Measurements from ENCODE around the gene TOR2A. TPM values are rescaled to one million over a fixed set of nuclear protein-coding genes. Genes with fewer than 3 reads are reported as not detected.

Gene TOR2A
- polyA plus RNA-seq, 3 donors: 57.4 to 63.8 (median 60.0) TPM

GRCh38 chr9:127711226-127711701, 23.8 kb downstream of the TOR2A start:
- intact Hi-C loops (cut with micrococcal nuclease): no loop called here

GRCh38 chr9:127710204-127710783, 24.8 kb downstream of the TOR2A start:
- no peak overlapping the region for H3K4me3 ChIP-seq (replicated peaks in 1 of 3; ENCODE audit: low read depth in 2 of 3, low read length in 3 of 3)
- intact Hi-C loops (cut with micrococcal nuclease): no loop called here

More at GRCh38 chr9:127711226-127711701, 23.8 kb downstream of the TOR2A start:
- Histone ChIP-seq H3K79me2 (ENCODE audit: insufficient read depth, low read length) (no peaks in the 10 kb centered on the region), H2AFZ (ENCODE audit: insufficient read depth, low read depth, low read length, poor library complexity, severe bottlenecking) (no peak overlapping the region), H3K9me3 (replicated peaks in 1 of 2; ENCODE audit: control insufficient read depth in 1 of 2, insufficient read depth in 1 of 2, low read length in 2 of 2) (peaks cover 0 to 2% of the 10 kb centered on the region in 2 donors), H3K4me2 (replicated peaks; ENCODE audit: extremely low read depth, low read length, poor library complexity, severe bottlenecking) (no peak overlapping the region), H3K27me3 (ENCODE audit: control insufficient read depth in 2 of 2, insufficient read depth in 2 of 2, low read length in 2 of 2) (peaks cover 0 to 2% of the 10 kb centered on the region in 2 donors), H3K4me1 (ENCODE audit: control insufficient read depth in 1 of 2, insufficient read depth in 2 of 2, low read length in 2 of 2) (peaks cover 17 to 26% of the 10 kb centered on the region in 2 donors), H3K27ac (ENCODE audit: low read depth in 1 of 2, low read length in 2 of 2) (no peak overlapping the region), H3K9ac (ENCODE audit: insufficient read depth, low read length, poor library complexity, severe bottlenecking) (no peak overlapping the region), H3K36me3 (replicated peaks in 1 of 2; ENCODE audit: control insufficient read depth in 1 of 2, insufficient read depth in 2 of 2, low read length in 2 of 2) (no peaks in the 10 kb centered on the region), H4K20me1 (ENCODE audit: insufficient read depth, low read length) (no peaks in the 10 kb centered on the region), H3K4me3 (replicated peaks in 1 of 3; ENCODE audit: low read depth in 2 of 3, low read length in 3 of 3) (no peak overlapping the region)
- peaks cover 2 to 7% (median 5%) of the 10 kb centered on the region in 7 donors for H3K9me3 Mint-ChIP-seq
- peaks cover 19% of the 10 kb centered on the region for H3K4me1 Mint-ChIP-seq
- H3K27ac Mint-ChIP-seq: peak overlapping the region in 1 of 7 donors; percentile 2
- peaks cover 2% of the 10 kb centered on the region in 2 donors for H3K36me3 Mint-ChIP-seq
- H3K4me3 Mint-ChIP-seq: no peak overlapping the region
- no peak for DNase-seq
- WGBS (ENCODE audit: insufficient coverage): 10% methylated on average over 8 of the region's 9 CpGs
- TF ChIP-seq CTCF (IDR thresholded peaks at IDR 0.05): no peak
- peaks cover 13 to 27% (median 17%) of the 10 kb centered on the region in 3 donors for H3K27me3 Mint-ChIP-seq (ENCODE audit: low read depth in 3 of 3)

More at GRCh38 chr9:127710204-127710783, 24.8 kb downstream of the TOR2A start:
- H3K27ac ChIP-seq (ENCODE audit: low read depth in 1 of 2, low read length in 2 of 2): no peak overlapping the region
- H3K27me3 Mint-ChIP-seq (ENCODE audit: low read depth in 3 of 3): peaks cover 11 to 26% (median 14%) of the 10 kb centered on the region in 3 donors
- peaks cover 0 to 2% of the 10 kb centered on the region in 2 donors for H3K9me3 ChIP-seq (replicated peaks in 1 of 2; ENCODE audit: control insufficient read depth in 1 of 2, insufficient read depth in 1 of 2, low read length in 2 of 2)
- H3K4me2 ChIP-seq (replicated peaks; ENCODE audit: extremely low read depth, low read length, poor library complexity, severe bottlenecking): no peak overlapping the region
- peaks cover 13% of the 10 kb centered on the region for H3K4me1 Mint-ChIP-seq
- no peaks in the 10 kb centered on the region for H4K20me1 ChIP-seq (ENCODE audit: insufficient read depth, low read length)
- peak overlapping the region in 3 of 7 donors; percentile 13 to 46 (median 27) for H3K27ac Mint-ChIP-seq
- peaks cover 12 to 19% of the 10 kb centered on the region in 2 donors for H3K4me1 ChIP-seq (ENCODE audit: control insufficient read depth in 1 of 2, insufficient read depth in 2 of 2, low read length in 2 of 2)
- DNase-seq: no peak
- H3K36me3 Mint-ChIP-seq: peaks cover 2% of the 10 kb centered on the region in 2 donors
- H3K79me2 ChIP-seq (ENCODE audit: insufficient read depth, low read length): no peaks in the 10 kb centered on the region
- no peak overlapping the region for H3K4me3 Mint-ChIP-seq
- H3K9me3 Mint-ChIP-seq: peaks cover 2 to 7% (median 5%) of the 10 kb centered on the region in 7 donors
- no peaks in the 10 kb centered on the region for H3K36me3 ChIP-seq (replicated peaks in 1 of 2; ENCODE audit: control insufficient read depth in 1 of 2, insufficient read depth in 2 of 2, low read length in 2 of 2)
- no peak for TF ChIP-seq CTCF (IDR thresholded peaks at IDR 0.05)
- no peak overlapping the region for H3K9ac ChIP-seq (ENCODE audit: insufficient read depth, low read length, poor library complexity, severe bottlenecking)
- 94% methylated on average over 10 of the region's 10 CpGs for WGBS (ENCODE audit: insufficient coverage)
- H2AFZ ChIP-seq (ENCODE audit: insufficient read depth, low read depth, low read length, poor library complexity, severe bottlenecking): no peak overlapping the region
- H3K27me3 ChIP-seq (ENCODE audit: control insufficient read depth in 2 of 2, insufficient read depth in 2 of 2, low read length in 2 of 2): peaks cover 0 to 2% of the 10 kb centered on the region in 2 donors

Measured in CD14-positive monocyte (primary cell).